Tibial nerve (tissue), 3 donors: ENCODE results near the gene IGFBP2.

ENCODE experiments used
- POLR2A ChIP-seq, 2 donors: fragments of 450-650 bp; IDR thresholded peaks; one replicate each; pipeline ENCODE4 v1.6.1; 2017; ENCODE audit warnings: antibody characterized with exemption in 2 of 2, mild to moderate bottlenecking in 2 of 2, moderate library complexity in 2 of 2
- TF ChIP-seq, protein P1 (sequence below), 5 experiments: fragments of 200-600 bp in 3 of 5; fragments of 450-650 bp in 2 of 5; sonication (generic) in 3 of 5; IDR thresholded peaks; one replicate each; pipeline ENCODE4 v1.5.1; 2016 to 2019; ENCODE audit warnings: antibody characterized with exemption in 5 of 5, mild to moderate bottlenecking in 3 of 5, moderate library complexity in 2 of 5

DNA sequence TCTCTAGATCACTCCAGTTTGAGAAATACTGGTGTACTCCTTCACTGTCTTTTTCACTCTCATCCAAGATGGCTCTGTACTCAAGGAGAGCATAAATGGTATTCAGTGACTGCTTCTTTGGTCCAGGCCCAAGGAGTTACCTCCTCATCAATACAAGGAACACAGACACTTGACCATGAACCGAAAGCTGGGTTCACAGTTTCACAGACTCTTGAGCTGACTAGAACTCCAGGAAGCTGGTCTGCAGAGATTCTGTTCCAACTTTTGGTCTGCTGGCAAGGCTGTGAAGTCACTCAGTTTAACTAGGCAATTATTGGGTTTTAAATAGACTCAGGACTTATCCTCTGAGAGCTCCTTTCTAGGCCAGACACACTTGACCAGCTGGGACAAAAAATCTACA is 69.5 kb downstream of the IGFBP2 start:
- TF ChIP-seq, protein P1, sequence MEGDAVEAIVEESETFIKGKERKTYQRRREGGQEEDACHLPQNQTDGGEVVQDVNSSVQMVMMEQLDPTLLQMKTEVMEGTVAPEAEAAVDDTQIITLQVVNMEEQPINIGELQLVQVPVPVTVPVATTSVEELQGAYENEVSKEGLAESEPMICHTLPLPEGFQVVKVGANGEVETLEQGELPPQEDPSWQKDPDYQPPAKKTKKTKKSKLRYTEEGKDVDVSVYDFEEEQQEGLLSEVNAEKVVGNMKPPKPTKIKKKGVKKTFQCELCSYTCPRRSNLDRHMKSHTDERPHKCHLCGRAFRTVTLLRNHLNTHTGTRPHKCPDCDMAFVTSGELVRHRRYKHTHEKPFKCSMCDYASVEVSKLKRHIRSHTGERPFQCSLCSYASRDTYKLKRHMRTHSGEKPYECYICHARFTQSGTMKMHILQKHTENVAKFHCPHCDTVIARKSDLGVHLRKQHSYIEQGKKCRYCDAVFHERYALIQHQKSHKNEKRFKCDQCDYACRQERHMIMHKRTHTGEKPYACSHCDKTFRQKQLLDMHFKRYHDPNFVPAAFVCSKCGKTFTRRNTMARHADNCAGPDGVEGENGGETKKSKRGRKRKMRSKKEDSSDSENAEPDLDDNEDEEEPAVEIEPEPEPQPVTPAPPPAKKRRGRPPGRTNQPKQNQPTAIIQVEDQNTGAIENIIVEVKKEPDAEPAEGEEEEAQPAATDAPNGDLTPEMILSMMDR (IDR thresholded peaks at IDR 0.05) = no peak
- no peak for TF ChIP-seq POLR2A (IDR thresholded peaks at IDR 0.05)
